Tibial nerve (tissue), 4 donors: ENCODE data around the gene FBXO47. TPM values are rescaled to one million over a fixed set of nuclear protein-coding genes. Genes with fewer than 3 reads are reported as not detected.
A peak's percentile ranks its signal among the peaks of the same experiment; 100 is the strongest.

Experiments
- DNase-seq, 2 donors: peaks; one replicate each; pipeline ENCODE4 v3.0.0-alpha.2; 2019; ENCODE audit warnings: low spot score in 2 of 2
- H3K27ac ChIP-seq, 4 donors: fragments of 200-600 bp; sonication (generic) in 3 of 4; one replicate each; pipeline ENCODE4 v1.5.1; 2017 to 2019; ENCODE audit warnings: mild to moderate bottlenecking in 1 of 4
- H3K27me3 ChIP-seq, 2 donors: fragments of 200-600 bp; sonication (generic) in 1 of 2; one replicate each; pipeline versions ENCODE4 v1.5.1 to v1.6.0; 2017 to 2019
- H3K36me3 ChIP-seq, 3 donors: fragments of 200-600 bp; sonication (generic); one replicate each; pipeline ENCODE4 v1.5.1; 2018 to 2019
- H3K4me1 ChIP-seq, 4 donors: fragments of 200-600 bp; sonication (generic) in 3 of 4; one replicate each; pipeline ENCODE4 v1.5.1; 2017 to 2019
- H3K4me3 ChIP-seq, 4 donors: fragments of 200-600 bp; sonication (generic) in 3 of 4; one replicate each; pipeline ENCODE4 v1.5.1; 2017 to 2019; ENCODE audit warnings: mild to moderate bottlenecking in 1 of 4, moderate library complexity in 1 of 4
- H3K9me3 ChIP-seq, 4 donors: fragments of 200-600 bp; sonication (generic) in 3 of 4; one replicate each; pipeline ENCODE4 v1.5.1; 2017 to 2019
- CTCF ChIP-seq, 5 experiments: fragments of 200-600 bp in 3 of 5; fragments of 450-650 bp in 2 of 5; sonication (generic) in 3 of 5; IDR thresholded peaks; one replicate each; pipeline ENCODE4 v1.5.1; 2016 to 2019; ENCODE audit warnings: antibody characterized with exemption in 5 of 5, mild to moderate bottlenecking in 3 of 5, moderate library complexity in 2 of 5
- EP300 ChIP-seq, 2 donors: sonication (generic); formaldehyde crosslinking; IDR thresholded peaks; one replicate each; pipeline ENCODE4 v1.6.1; 2017; ENCODE audit warnings: antibody characterized with exemption in 2 of 2, mild to moderate bottlenecking in 1 of 2
- POLR2A ChIP-seq, 2 donors: fragments of 450-650 bp; IDR thresholded peaks; one replicate each; pipeline ENCODE4 v1.6.1; 2017; ENCODE audit warnings: antibody characterized with exemption in 2 of 2, mild to moderate bottlenecking in 2 of 2, moderate library complexity in 2 of 2
- WGBS, 2 donors: methylation state at CpG; one replicate each; pipeline ENCODE4 v1.1.5; 2018; 5-methylcytosine and 5-hydroxymethylcytosine counted together
- total RNA-seq, 4 donors: library from RNA; depleted of rRNA; stranded (reverse); fragments of >200 nt; gene quantifications; one replicate each; pipeline ENCODE4 v1.1.0, GENCODE V29; 2016

Gene FBXO47
- not detected for total RNA-seq

GRCh38 chr17:38967290-38967738 lies at the start of gene FBXO47:
Gene FBXO47, minus strand, starts transcription at chr17:38967403. Its CDS starts 4,378 bp downstream, at chr17:38963025.
- WGBS, 2 donors, result 6 to 34% methylated on average over 15 to 21 of the region's 21 CpGs
- Histone ChIP-seq H3K4me3 (peak within 1 kb of the TSS; percentile 16 to 44 (median 35)), H3K27ac (peak within 1 kb of the TSS; percentile 58 to 87 (median 72)), H3K27me3 (no peaks in the 10 kb centered on the region), H3K9me3 (no peaks in the 10 kb centered on the region), H3K36me3 (no peaks in the 10 kb centered on the region), H3K4me1 (peaks cover 0 to 3% (median 0%) of the 10 kb centered on the region in 4 donors)
- TF ChIP-seq EP300 (IDR thresholded peaks at IDR 0.05) (peak; percentile 59 to 92), CTCF (IDR thresholded peaks at IDR 0.05) (peak in 4 of 5 experiments; percentile 12 to 59 (median 19)), POLR2A (IDR thresholded peaks at IDR 0.05) (peak; percentile 9 to 74)
- peak; percentile 92 to 93 for DNase-seq

GRCh38 chr17:39016193-39017153 lies 49.3 kb upstream of the FBXO47 start:
- H3K36me3 ChIP-seq, result no peaks in the 10 kb centered on the region
- WGBS, 2 donors, result 70 to 73% methylated on average over 9 of the region's 9 CpGs
- TF ChIP-seq POLR2A (IDR thresholded peaks at IDR 0.05), result no peak
- no peak for TF ChIP-seq EP300 (IDR thresholded peaks at IDR 0.05)
- TF ChIP-seq CTCF (IDR thresholded peaks at IDR 0.05), result no peak
- H3K27me3 ChIP-seq, result no peaks in the 10 kb centered on the region
- H3K4me1 ChIP-seq, result peaks cover 0 to 25% (median 4%) of the 10 kb centered on the region in 4 donors
- no peak overlapping the region for H3K27ac ChIP-seq
- no peaks in the 10 kb centered on the region for H3K9me3 ChIP-seq
- no peak overlapping the region for H3K4me3 ChIP-seq
- no peak for DNase-seq

GRCh38 chr17:39015546-39015935 lies 48.3 kb upstream of the FBXO47 start:
- WGBS, 2 donors, result 55 to 59% methylated on average over 10 to 11 of the region's 11 CpGs
- Histone ChIP-seq H3K9me3 (no peaks in the 10 kb centered on the region), H3K27ac (peak overlapping the region in 1 of 4 donors; percentile 69), H3K27me3 (no peaks in the 10 kb centered on the region), H3K4me3 (no peak overlapping the region), H3K36me3 (no peaks in the 10 kb centered on the region), H3K4me1 (peaks cover 0 to 25% (median 4%) of the 10 kb centered on the region in 4 donors)
- DNase-seq, result no peak
- no peak for TF ChIP-seq CTCF (IDR thresholded peaks at IDR 0.05)
- TF ChIP-seq POLR2A (IDR thresholded peaks at IDR 0.05), result no peak
- no peak for TF ChIP-seq EP300 (IDR thresholded peaks at IDR 0.05)

GRCh38 chr17:39014795-39015545 lies 47.8 kb upstream of the FBXO47 start:
- Histone ChIP-seq H3K27me3 (no peaks in the 10 kb centered on the region), H3K4me3 (no peak overlapping the region), H3K9me3 (no peaks in the 10 kb centered on the region), H3K27ac (peak overlapping the region in 2 of 4 donors; percentile 59 to 69), H3K4me1 (peaks cover 0 to 25% (median 4%) of the 10 kb centered on the region in 4 donors), H3K36me3 (no peaks in the 10 kb centered on the region)
- DNase-seq, result no peak
- 70 to 72% methylated on average over 13 of the region's 13 CpGs for WGBS, 2 donors
- no peak for TF ChIP-seq CTCF (IDR thresholded peaks at IDR 0.05)
- no peak for TF ChIP-seq POLR2A (IDR thresholded peaks at IDR 0.05)
- no peak for TF ChIP-seq EP300 (IDR thresholded peaks at IDR 0.05)
